Hepatocyte (in vitro differentiated cells): Measurements from ENCODE around the gene TRPM2. TPM values are rescaled to one million over a fixed set of nuclear protein-coding genes. Genes with fewer than 3 reads are reported as not detected.

Experiments used
- DNase-seq: peaks from one replicate; pipeline ENCODE4 v3.0.0-alpha.2; 2016; ENCODE audit warnings: low spot score
- H2AFZ ChIP-seq: fragments of 200-600 bp; sonication (generic); 2 replicates; pipeline ENCODE4 v1.6.0; 2016; ENCODE audit warnings: antibody characterized with exemption, mild to moderate bottlenecking
- H3K27ac ChIP-seq: fragments of 200-600 bp; sonication (generic); 2 replicates; pipeline ENCODE4 v1.5.1; 2016; ENCODE audit warnings: mild to moderate bottlenecking
- H3K27me3 ChIP-seq: fragments of 200-600 bp; sonication (generic); 2 replicates; pipeline ENCODE4 v1.6.1; 2016
- H3K36me3 ChIP-seq: fragments of 200-600 bp; sonication (generic); replicated peaks from 2 replicates; pipeline ENCODE4 v1.5.1; 2016; ENCODE audit warnings: low read depth; ENCODE audit not compliant: insufficient read depth
- H3K4me1 ChIP-seq: fragments of 200-600 bp; sonication (generic); 2 replicates; pipeline ENCODE4 v1.5.1; 2016; ENCODE audit warnings: mild to moderate bottlenecking, moderate library complexity; ENCODE audit not compliant: insufficient read depth
- H3K4me2 ChIP-seq: fragments of 200-600 bp; sonication (generic); 2 replicates; pipeline ENCODE4 v1.6.0; 2016
- H3K4me3 ChIP-seq: fragments of 200-600 bp; sonication (generic); 2 replicates; pipeline ENCODE4 v1.5.1; 2016; ENCODE audit warnings: mild to moderate bottlenecking
- H3K79me2 ChIP-seq: fragments of 200-600 bp; sonication (generic); 2 replicates; pipeline ENCODE4 v1.6.0; 2017; ENCODE audit warnings: mild to moderate bottlenecking
- H3K9me2 ChIP-seq: fragments of 200-600 bp; sonication (generic); replicated peaks from 2 replicates; pipeline ENCODE4 v1.6.0; 2017; ENCODE audit warnings: mild to moderate bottlenecking; ENCODE audit not compliant: insufficient read depth
- H3K9me3 ChIP-seq: fragments of 200-600 bp; sonication (generic); 2 replicates; pipeline ENCODE4 v1.5.1; 2016; ENCODE audit warnings: low read depth, mild to moderate bottlenecking
- H4K20me1 ChIP-seq: fragments of 200-600 bp; sonication (generic); 2 replicates; pipeline ENCODE4 v1.6.0; 2016; ENCODE audit warnings: mild to moderate bottlenecking; ENCODE audit not compliant: insufficient read depth, poor library complexity, severe bottlenecking
- EZH2 ChIP-seq: fragments of 200-600 bp; sonication (generic); IDR thresholded peaks from 2 replicates; pipeline ENCODE4 v1.6.1; 2016; ENCODE audit warnings: antibody characterized with exemption, mild to moderate bottlenecking, borderline replicate concordance
- EZH2phosphoT487 ChIP-seq: fragments of 200-600 bp; sonication (generic); IDR thresholded peaks from one replicate; pipeline ENCODE4 v1.6.1; 2018; ENCODE audit warnings: antibody characterized with exemption, mild to moderate bottlenecking, low read depth, moderate library complexity; ENCODE audit not compliant: unreplicated experiment, severe bottlenecking
- WGBS: methylation state at CpG from one replicate; pipeline ENCODE4 v1.1.6; 2016; ENCODE audit warnings: low lambda C conversion rate; ENCODE audit errors: missing lambda C conversion rate; 5-methylcytosine and 5-hydroxymethylcytosine counted together
- polyA plus RNA-seq: library from polyadenylated mRNA; unstranded; fragments of >200 nt; fragmentation: Nextera tagmentation; extraction: Ambion mirVana; gene quantifications from 2 replicates; pipeline ENCODE4 v1.2.1, GENCODE V29; 2016
- total RNA-seq: library from RNA; depleted of rRNA; stranded (reverse); fragments of >200 nt; gene quantifications from 2 replicates; pipeline ENCODE4 v1.2.3, GENCODE V29; 2014
- TF ChIP-seq, protein P1 (sequence below): fragments of 200-600 bp; sonication (generic); IDR thresholded peaks from 2 replicates; pipeline ENCODE4 v1.5.1; 2016; ENCODE audit warnings: antibody characterized with exemption, mild to moderate bottlenecking; ENCODE audit not compliant: poor library complexity

The TRPM2 gene
- total and polyA plus RNA-seq, 2 experiments from 2014 or later: 0.25 to 0.50 TPM

DNA sequence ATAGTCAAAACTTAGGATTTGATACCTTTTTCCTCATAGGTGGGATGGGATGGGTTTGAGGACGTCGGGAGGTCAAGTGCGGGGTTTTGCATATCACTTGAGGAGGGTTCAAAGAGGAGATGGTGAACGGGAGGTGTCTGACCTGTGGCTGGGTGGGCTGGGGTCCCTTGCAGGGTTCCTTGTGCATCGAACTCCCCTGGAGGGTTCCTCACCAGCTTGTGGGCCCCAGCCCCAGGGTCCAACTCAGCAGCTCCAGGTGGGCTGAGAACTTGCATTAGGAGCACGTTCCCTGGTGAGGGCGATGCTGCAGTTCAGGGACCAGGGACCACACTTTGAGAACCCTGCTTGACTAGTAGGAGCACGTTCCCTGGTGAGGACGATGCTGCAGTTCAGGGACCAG lies 23.2 kb downstream of the TRPM2 start:
- no peaks in the 10 kb centered on the region for H3K36me3 ChIP-seq

GRCh38 chr21:44377201-44377921 lies 23.9 kb downstream of the TRPM2 start:
- Histone ChIP-seq H3K27me3 (no peaks in the 10 kb centered on the region), H3K9me2 (no peaks in the 10 kb centered on the region), H3K9me3 (no peaks in the 10 kb centered on the region), H4K20me1 (no peaks in the 10 kb centered on the region), H3K4me3 (no peak overlapping the region), H3K36me3 (no peaks in the 10 kb centered on the region), H3K27ac (no peak overlapping the region), H3K4me2 (no peak overlapping the region), H2AFZ (no peak overlapping the region), H3K4me1 (no peaks in the 10 kb centered on the region), H3K79me2 (no peaks in the 10 kb centered on the region)
- WGBS: 84% methylated on average over 20 of the region's 24 CpGs
- DNase-seq: no peak
- TF ChIP-seq, protein P1, sequence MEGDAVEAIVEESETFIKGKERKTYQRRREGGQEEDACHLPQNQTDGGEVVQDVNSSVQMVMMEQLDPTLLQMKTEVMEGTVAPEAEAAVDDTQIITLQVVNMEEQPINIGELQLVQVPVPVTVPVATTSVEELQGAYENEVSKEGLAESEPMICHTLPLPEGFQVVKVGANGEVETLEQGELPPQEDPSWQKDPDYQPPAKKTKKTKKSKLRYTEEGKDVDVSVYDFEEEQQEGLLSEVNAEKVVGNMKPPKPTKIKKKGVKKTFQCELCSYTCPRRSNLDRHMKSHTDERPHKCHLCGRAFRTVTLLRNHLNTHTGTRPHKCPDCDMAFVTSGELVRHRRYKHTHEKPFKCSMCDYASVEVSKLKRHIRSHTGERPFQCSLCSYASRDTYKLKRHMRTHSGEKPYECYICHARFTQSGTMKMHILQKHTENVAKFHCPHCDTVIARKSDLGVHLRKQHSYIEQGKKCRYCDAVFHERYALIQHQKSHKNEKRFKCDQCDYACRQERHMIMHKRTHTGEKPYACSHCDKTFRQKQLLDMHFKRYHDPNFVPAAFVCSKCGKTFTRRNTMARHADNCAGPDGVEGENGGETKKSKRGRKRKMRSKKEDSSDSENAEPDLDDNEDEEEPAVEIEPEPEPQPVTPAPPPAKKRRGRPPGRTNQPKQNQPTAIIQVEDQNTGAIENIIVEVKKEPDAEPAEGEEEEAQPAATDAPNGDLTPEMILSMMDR: peak; percentile 10
- TF ChIP-seq EZH2: no peak

More for the DNA sequence above, 23.2 kb downstream of the TRPM2 start:
- Histone ChIP-seq H3K79me2 (no peaks in the 10 kb centered on the region), H3K9me2 (no peaks in the 10 kb centered on the region), H3K4me1 (no peaks in the 10 kb centered on the region), H4K20me1 (no peaks in the 10 kb centered on the region), H3K9me3 (no peaks in the 10 kb centered on the region), H2AFZ (no peak overlapping the region), H3K4me3 (no peak overlapping the region), H3K4me2 (no peak overlapping the region), H3K27me3 (no peaks in the 10 kb centered on the region), H3K27ac (no peak overlapping the region)
- WGBS: 89% methylated on average over 9 of the region's 9 CpGs
- no peak for DNase-seq
- no peak for TF ChIP-seq EZH2
- no peak for TF ChIP-seq EZH2phosphoT487
- TF ChIP-seq, protein P1: no peak

DNA sequence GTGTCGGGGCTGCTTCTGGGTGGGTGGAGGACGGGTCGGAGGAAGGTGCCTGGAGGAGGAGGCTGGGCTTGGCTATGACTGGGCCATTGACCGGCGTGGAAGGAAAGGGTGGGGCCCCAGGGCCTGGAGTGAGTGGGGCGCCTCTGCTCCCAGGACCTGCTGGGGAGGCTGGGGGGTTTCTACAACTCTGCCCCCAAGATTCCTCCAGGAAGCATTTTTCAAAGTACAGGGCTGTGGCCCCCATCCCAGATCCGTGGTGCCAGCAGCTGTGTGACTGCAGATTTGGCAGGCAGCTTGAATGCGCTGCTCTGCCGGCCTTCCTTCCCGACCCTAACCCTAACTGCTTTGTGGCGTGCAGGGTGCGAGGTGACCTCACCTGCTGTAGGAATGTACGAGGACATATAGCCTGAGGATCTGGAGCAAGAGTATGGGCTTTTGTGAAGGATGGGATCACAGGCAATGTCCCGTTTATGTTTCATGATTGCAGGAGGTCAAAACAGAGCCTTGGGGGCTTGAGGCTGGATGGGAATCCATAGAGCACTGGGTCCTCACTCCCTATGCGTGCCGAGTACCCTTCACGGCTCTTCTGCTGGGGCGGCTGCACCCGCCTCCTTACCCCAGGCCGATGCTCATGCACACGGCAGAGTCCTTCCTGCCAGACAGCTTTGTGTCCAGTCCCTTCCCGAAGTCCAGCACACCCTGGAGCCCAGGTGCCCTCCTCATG lies 24.7 kb downstream of the TRPM2 start:
- WGBS: 88% methylated on average over 21 of the region's 22 CpGs
- H3K27ac ChIP-seq: no peak overlapping the region
- no peaks in the 10 kb centered on the region for H3K79me2 ChIP-seq
- DNase-seq: no peak
- H3K27me3 ChIP-seq: no peaks in the 10 kb centered on the region
- no peaks in the 10 kb centered on the region for H3K9me2 ChIP-seq
- H3K9me3 ChIP-seq: no peaks in the 10 kb centered on the region
- no peak overlapping the region for H3K4me2 ChIP-seq
- H3K4me3 ChIP-seq: no peak overlapping the region
- TF ChIP-seq, protein P1: no peak
- TF ChIP-seq EZH2phosphoT487 (no peak), EZH2 (no peak)
- H2AFZ ChIP-seq: no peak overlapping the region
- no peaks in the 10 kb centered on the region for H3K36me3 ChIP-seq
- H3K4me1 ChIP-seq: no peaks in the 10 kb centered on the region
- H4K20me1 ChIP-seq: no peaks in the 10 kb centered on the region
